ENCODE measurements around the gene TMTC2. TPM values are rescaled to one million over a fixed set of nuclear protein-coding genes. Genes with fewer than 3 reads are reported as not detected.

The TMTC2 gene
- polyA plus RNA-seq, 1 experiment: 5.6 TPM

DNA sequence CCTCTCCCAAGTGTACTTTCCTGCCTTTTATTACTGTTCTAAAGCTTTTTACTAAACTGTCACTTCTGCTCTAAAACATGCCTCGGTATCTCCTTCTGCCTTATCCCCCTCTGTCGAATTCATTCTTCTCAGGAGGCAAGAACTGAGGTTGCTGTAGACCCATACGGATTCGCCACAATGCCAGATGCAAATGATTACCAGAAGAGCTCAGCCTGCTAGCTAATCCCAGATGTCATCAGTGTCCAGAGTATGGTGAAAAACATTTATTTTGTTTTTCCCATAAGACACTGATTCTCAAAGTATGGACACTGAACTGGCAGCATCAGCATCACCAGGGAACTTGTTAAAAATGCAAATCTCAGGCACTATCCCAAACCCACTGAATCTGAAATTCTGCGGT, 359.3 kb downstream of the TMTC2 start:
- no peak for DNase-seq (ENCODE audit: low read depth)
- CTCF ChIA-PET: interaction anchor here (1.6 kb wide), 1 partner anchor 9 kb away, joined by 4 read pairs; no protein-coding TSS in a partner anchor
- POLR2A ChIA-PET: no interaction called here
- Histone ChIP-seq H3K27me3 (ENCODE audit: control insufficient read depth, insufficient read depth, low read length) (no peaks in the 10 kb centered on the region), H3K36me3 (ENCODE audit: control insufficient read depth, insufficient read depth, low read length) (no peaks in the 10 kb centered on the region), H3K4me3 (ENCODE audit: low read depth, low read length) (no peak overlapping the region)
- TF ChIP-seq CTCF (IDR thresholded peaks at IDR 0.05; ENCODE audit: insufficient read depth, low read depth, low read length): no peak

DNA sequence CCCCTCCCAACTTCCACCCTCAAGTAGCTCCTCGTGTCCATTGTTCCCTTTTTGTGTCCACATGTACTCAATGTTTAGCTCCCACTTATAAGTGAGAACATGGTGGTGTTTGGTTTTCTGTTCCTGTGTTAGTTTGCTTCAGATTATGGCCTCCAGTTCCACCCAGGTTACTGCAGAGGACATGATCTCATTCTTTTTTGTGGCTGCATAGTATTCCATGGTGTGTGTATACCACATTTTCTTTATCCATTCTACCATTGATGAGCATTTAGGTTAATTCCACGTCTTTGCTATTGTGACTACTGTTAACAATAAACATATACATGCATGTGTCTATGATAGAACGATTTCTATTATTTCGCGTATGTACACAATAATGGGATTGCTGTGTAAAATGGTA, 362.6 kb downstream of the TMTC2 start:
- Histone ChIP-seq H3K36me3 (ENCODE audit: control insufficient read depth, insufficient read depth, low read length) (no peaks in the 10 kb centered on the region), H3K4me3 (ENCODE audit: low read depth, low read length) (no peak overlapping the region), H3K27me3 (ENCODE audit: control insufficient read depth, insufficient read depth, low read length) (no peaks in the 10 kb centered on the region)
- TF ChIP-seq CTCF (IDR thresholded peaks at IDR 0.05; ENCODE audit: insufficient read depth, low read depth, low read length): no peak
- ChIA-PET CTCF (interaction anchor here (0.6 to 0.8 kb wide), 2 partner anchors 586 to 1550 kb away, joined by 3 read pairs; no protein-coding TSS in a partner anchor), POLR2A (no interaction called here)
- DNase-seq (ENCODE audit: low read depth): no peak

- POLR2A ChIA-PET: no interaction called here
- no peaks in the 10 kb centered on the region for H3K36me3 ChIP-seq (ENCODE audit: control insufficient read depth, insufficient read depth, low read length)
- TF ChIP-seq CTCF (IDR thresholded peaks at IDR 0.05; ENCODE audit: insufficient read depth, low read depth, low read length): no peak
- DNase-seq (ENCODE audit: low read depth): no peak
- no peaks in the 10 kb centered on the region for H3K27me3 ChIP-seq (ENCODE audit: control insufficient read depth, insufficient read depth, low read length)
- CTCF ChIA-PET: no interaction called here
- H3K4me3 ChIP-seq (ENCODE audit: low read depth, low read length): no peak overlapping the region
Measured at GRCh38 chr12:83052890-83053541, 366.3 kb downstream of the TMTC2 start.

DNA sequence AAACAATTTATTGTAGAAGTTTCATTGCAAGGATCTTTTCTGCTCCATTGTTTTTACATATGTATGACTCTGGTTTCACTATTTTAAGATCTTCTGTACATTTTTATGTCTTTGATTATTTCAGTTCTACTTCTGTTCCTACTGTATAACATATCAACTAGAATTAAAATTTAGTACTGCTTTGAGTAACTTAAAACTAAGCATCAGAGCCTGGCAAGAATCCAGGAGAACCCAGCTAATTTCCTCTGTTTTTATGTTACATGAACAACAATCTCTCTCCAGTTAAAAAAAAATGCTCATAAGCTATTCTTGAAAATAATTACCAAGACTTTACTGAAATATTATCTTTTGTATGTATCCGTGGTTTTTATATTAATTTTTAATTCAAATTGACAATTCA, 370.7 kb downstream of the TMTC2 start:
- H3K4me3 ChIP-seq (ENCODE audit: low read depth, low read length): no peak overlapping the region
- ChIA-PET POLR2A (no interaction called here), CTCF (no interaction called here)
- no peak for DNase-seq (ENCODE audit: low read depth)
- no peak for TF ChIP-seq CTCF (IDR thresholded peaks at IDR 0.05; ENCODE audit: insufficient read depth, low read depth, low read length)
- H3K27me3 ChIP-seq (ENCODE audit: control insufficient read depth, insufficient read depth, low read length): no peaks in the 10 kb centered on the region
- H3K36me3 ChIP-seq (ENCODE audit: control insufficient read depth, insufficient read depth, low read length): no peaks in the 10 kb centered on the region

GRCh38 chr12:83059107-83059506, 372.4 kb downstream of the TMTC2 start:
- CTCF ChIA-PET: no interaction called here
- POLR2A ChIA-PET: no interaction called here
- no peaks in the 10 kb centered on the region for H3K36me3 ChIP-seq (ENCODE audit: control insufficient read depth, insufficient read depth, low read length)
- H3K4me3 ChIP-seq (ENCODE audit: low read depth, low read length): no peak overlapping the region
- DNase-seq (ENCODE audit: low read depth): no peak
- H3K27me3 ChIP-seq (ENCODE audit: control insufficient read depth, insufficient read depth, low read length): no peaks in the 10 kb centered on the region
- no peak for TF ChIP-seq CTCF (IDR thresholded peaks at IDR 0.05; ENCODE audit: insufficient read depth, low read depth, low read length)

All from BJ (cell line).